ENCODE measurements around the gene LRP4. TPM values are rescaled to one million over a fixed set of nuclear protein-coding genes. Genes with fewer than 3 reads are reported as not detected.

Gene LRP4
- total and polyA plus RNA-seq, 7 donors, result 2.1 to 17.6 (median 4.9) TPM

DNA sequence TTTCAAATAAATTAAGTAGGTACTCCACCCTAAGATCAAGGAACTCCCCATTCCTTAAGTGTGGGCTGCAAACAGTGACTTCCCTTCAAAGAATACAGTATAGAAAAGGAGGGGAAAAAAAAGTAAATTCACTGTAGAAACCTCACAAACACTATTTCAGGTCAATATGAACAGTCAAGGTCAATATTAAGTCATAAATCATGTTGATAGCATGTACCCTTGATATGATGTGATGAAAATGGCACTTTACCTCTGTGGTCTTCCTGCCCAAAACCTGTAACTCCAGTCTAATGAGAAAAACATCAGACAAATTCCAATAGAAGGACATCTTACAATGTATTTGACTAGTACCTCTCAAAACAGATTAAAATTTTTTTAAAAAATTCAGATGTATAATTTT is 80.5 kb downstream of the LRP4 start:
- H3K4me1 ChIP-seq, result peaks cover 0 to 8% (median 0%) of the 10 kb centered on the region in 4 donors
- H3K36me3 ChIP-seq, result no peaks in the 10 kb centered on the region
- intact Hi-C loops (cut with DNase I), result no loop called here
- no peaks in the 10 kb centered on the region for H3K9me3 ChIP-seq
- H3K27me3 ChIP-seq, result no peaks in the 10 kb centered on the region
- TF ChIP-seq POLR2AphosphoS5 (IDR thresholded peaks at IDR 0.05) (no peak), EP300 (IDR thresholded peaks at IDR 0.05) (no peak), POLR2A (IDR thresholded peaks at IDR 0.05) (no peak)
- TF ChIP-seq, protein P1, sequence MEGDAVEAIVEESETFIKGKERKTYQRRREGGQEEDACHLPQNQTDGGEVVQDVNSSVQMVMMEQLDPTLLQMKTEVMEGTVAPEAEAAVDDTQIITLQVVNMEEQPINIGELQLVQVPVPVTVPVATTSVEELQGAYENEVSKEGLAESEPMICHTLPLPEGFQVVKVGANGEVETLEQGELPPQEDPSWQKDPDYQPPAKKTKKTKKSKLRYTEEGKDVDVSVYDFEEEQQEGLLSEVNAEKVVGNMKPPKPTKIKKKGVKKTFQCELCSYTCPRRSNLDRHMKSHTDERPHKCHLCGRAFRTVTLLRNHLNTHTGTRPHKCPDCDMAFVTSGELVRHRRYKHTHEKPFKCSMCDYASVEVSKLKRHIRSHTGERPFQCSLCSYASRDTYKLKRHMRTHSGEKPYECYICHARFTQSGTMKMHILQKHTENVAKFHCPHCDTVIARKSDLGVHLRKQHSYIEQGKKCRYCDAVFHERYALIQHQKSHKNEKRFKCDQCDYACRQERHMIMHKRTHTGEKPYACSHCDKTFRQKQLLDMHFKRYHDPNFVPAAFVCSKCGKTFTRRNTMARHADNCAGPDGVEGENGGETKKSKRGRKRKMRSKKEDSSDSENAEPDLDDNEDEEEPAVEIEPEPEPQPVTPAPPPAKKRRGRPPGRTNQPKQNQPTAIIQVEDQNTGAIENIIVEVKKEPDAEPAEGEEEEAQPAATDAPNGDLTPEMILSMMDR (IDR thresholded peaks at IDR 0.05), result no peak
- H3K27ac ChIP-seq, result no peak overlapping the region
- no peak overlapping the region for H3K4me3 ChIP-seq
- DNase-seq, result no peak

DNA sequence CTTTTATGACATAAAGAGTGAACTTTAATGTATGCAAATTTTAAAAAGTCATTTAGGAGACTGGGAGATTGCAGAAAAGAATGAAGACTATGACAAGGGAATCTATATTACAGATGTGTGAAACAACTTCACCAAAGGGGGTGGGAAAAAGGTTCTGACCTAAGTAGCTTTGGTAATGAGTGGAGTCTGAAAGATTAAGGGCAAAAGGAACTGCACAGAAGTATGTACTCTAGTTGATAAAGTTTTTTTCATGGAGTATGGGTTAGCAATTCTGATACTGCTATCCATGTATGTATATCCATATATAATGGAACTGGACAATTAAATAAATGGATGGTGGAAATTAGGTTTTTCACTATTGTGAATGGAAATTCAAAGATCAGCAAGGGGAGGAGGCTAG is 81.5 kb downstream of the LRP4 start:
- Histone ChIP-seq H3K9me3 (no peaks in the 10 kb centered on the region), H3K36me3 (no peaks in the 10 kb centered on the region), H3K27me3 (no peaks in the 10 kb centered on the region), H3K4me3 (no peak overlapping the region), H3K4me1 (peaks cover 0 to 8% (median 0%) of the 10 kb centered on the region in 4 donors), H3K27ac (no peak overlapping the region)
- no peak for DNase-seq
- intact Hi-C loops (cut with DNase I), result no loop called here
- TF ChIP-seq, protein P1 (IDR thresholded peaks at IDR 0.05), result no peak
- TF ChIP-seq EP300 (IDR thresholded peaks at IDR 0.05) (no peak), POLR2A (IDR thresholded peaks at IDR 0.05) (no peak), POLR2AphosphoS5 (IDR thresholded peaks at IDR 0.05) (no peak)

DNA sequence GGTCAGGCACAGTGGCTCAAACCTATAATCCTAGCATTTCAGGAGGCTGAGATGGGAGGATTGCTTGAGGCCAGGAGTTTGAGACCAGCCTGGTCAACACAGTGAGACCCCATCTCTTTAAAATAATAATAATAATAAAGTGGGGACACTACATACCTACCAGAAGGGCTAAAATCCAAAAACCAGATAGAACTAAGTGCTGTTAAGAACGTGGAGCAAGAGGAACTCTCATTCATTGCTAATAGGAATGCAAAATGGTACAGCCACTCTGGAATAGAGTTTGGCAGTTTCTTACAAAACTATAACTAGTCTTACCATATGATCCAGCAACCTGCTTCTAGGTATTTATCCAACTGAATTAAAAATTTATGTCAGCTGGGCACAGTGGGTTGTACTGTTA is 81.9 kb downstream of the LRP4 start:
- DNase-seq, result no peak
- no peak overlapping the region for H3K27ac ChIP-seq
- no peaks in the 10 kb centered on the region for H3K27me3 ChIP-seq
- H3K9me3 ChIP-seq, result no peaks in the 10 kb centered on the region
- no peak overlapping the region for H3K4me3 ChIP-seq
- peaks cover 0 to 8% (median 0%) of the 10 kb centered on the region in 4 donors for H3K4me1 ChIP-seq
- TF ChIP-seq, protein P1 (IDR thresholded peaks at IDR 0.05), result no peak
- TF ChIP-seq POLR2A (IDR thresholded peaks at IDR 0.05) (no peak), POLR2AphosphoS5 (IDR thresholded peaks at IDR 0.05) (no peak), EP300 (IDR thresholded peaks at IDR 0.05) (no peak)
- no peaks in the 10 kb centered on the region for H3K36me3 ChIP-seq
- WGBS, 2 donors, result 92 to 100% methylated on average over 1 of the region's 1 CpG
- intact Hi-C loops (cut with DNase I), result no loop called here

DNA sequence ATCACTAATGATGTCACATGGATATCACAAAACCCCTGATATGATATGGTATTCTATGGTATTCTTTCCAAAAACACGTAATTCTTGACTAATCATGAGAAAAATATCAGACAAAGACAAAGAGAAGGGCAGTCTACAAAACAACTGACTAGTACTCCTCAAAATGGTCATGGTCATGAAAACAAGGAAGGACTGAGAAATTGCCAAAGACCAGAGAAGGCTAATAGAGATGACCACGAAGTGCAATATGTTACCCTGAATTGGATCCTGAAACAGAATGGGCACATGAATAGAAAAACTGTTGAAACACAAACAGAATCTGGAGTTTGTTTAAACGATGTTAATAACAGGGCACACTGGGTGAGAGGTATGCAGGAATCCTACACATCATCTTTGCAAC is 82.5 kb downstream of the LRP4 start:
- Histone ChIP-seq H3K4me1 (peaks cover 0 to 8% (median 0%) of the 10 kb centered on the region in 4 donors), H3K4me3 (no peak overlapping the region), H3K9me3 (no peaks in the 10 kb centered on the region), H3K27me3 (no peaks in the 10 kb centered on the region), H3K27ac (no peak overlapping the region), H3K36me3 (no peaks in the 10 kb centered on the region)
- TF ChIP-seq, protein P1 (IDR thresholded peaks at IDR 0.05), result no peak
- TF ChIP-seq EP300 (IDR thresholded peaks at IDR 0.05) (no peak), POLR2AphosphoS5 (IDR thresholded peaks at IDR 0.05) (no peak), POLR2A (IDR thresholded peaks at IDR 0.05) (no peak)
- intact Hi-C loops (cut with DNase I), result no loop called here
- DNase-seq, result no peak
- 72 to 82% methylated on average over 3 of the region's 3 CpGs for WGBS, 2 donors

DNA sequence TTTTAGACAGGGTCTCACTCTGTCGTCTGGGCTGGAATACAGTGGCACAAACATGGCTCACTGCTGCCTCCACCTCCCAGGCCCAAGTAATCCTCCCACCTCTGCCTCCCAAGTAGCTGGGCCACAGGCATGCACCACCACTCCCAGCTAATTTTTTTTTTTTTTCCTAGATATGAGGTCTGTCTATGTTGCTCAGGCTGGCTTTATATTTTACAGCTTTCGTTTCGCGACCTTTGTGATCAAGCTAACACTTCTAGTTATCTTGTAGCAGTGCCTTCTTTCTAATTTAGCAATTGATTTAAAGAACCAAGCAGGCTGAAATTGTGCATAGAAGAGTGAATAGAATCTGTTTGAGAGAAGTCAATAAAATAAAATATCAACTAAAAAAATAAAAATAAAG is 83.5 kb downstream of the LRP4 start:
- intact Hi-C loops (cut with DNase I), result no loop called here
- H3K36me3 ChIP-seq, result no peaks in the 10 kb centered on the region
- DNase-seq, result no peak
- H3K27me3 ChIP-seq, result no peaks in the 10 kb centered on the region
- no peaks in the 10 kb centered on the region for H3K9me3 ChIP-seq
- no peak overlapping the region for H3K27ac ChIP-seq
- no peak for TF ChIP-seq EP300 (IDR thresholded peaks at IDR 0.05)
- TF ChIP-seq, protein P1 (IDR thresholded peaks at IDR 0.05), result no peak
- no peak for TF ChIP-seq POLR2AphosphoS5 (IDR thresholded peaks at IDR 0.05)
- no peak for TF ChIP-seq POLR2A (IDR thresholded peaks at IDR 0.05)
- peaks cover 0 to 8% (median 0%) of the 10 kb centered on the region in 4 donors for H3K4me1 ChIP-seq
- no peak overlapping the region for H3K4me3 ChIP-seq
- WGBS, 2 donors, result 73 to 92% methylated on average over 4 of the region's 4 CpGs

All from sigmoid colon (tissue), 7 donors.